Middle frontal gyrus (tissue), 1 donor: ENCODE measurements around the gene NUAK1.
"Not testable (repeated sequence)": the region's sequence is repeated elsewhere in the genome, so short reads cannot be mapped to it uniquely, and the experiment has no call there.

ENCODE experiments used
- DNase-seq: peaks from one replicate; pipeline ENCODE4 v3.0.0-alpha.2; 2015; ENCODE audit warnings: low spot score; ENCODE audit errors: extremely low spot score

NUAK1 gene

GRCh38 chr12:106034316-106034715 is 104.4 kb downstream of the NUAK1 start:
- DNase-seq = no peak

- no peak for DNase-seq
These were observed 105.5 kb downstream of the NUAK1 start for GRCh38 chr12:106033161-106033675.

- DNase-seq = no peak
These were observed 106.2 kb downstream of the NUAK1 start for GRCh38 chr12:106032623-106032925.

GRCh38 chr12:106031761-106032622 is 106.8 kb downstream of the NUAK1 start:
- DNase-seq = no peak

GRCh38 chr12:106030210-106031071 is 108.3 kb downstream of the NUAK1 start:
- DNase-seq = no peak

GRCh38 chr12:106029532-106029931 is 109.2 kb downstream of the NUAK1 start:
- DNase-seq = no peak

- no peak for DNase-seq
These were observed 110.8 kb downstream of the NUAK1 start for GRCh38 chr12:106027911-106028310.

GRCh38 chr12:106027286-106027685 is 111.5 kb downstream of the NUAK1 start:
- no peak for DNase-seq

- no peak for DNase-seq
These were observed 113.6 kb downstream of the NUAK1 start for GRCh38 chr12:106025129-106025528.

GRCh38 chr12:106023039-106023438 is 115.7 kb downstream of the NUAK1 start:
- DNase-seq = no peak

GRCh38 chr12:106022568-106023012 is 116.2 kb downstream of the NUAK1 start:
- no peak for DNase-seq

- DNase-seq = no peak
These were observed 117.2 kb downstream of the NUAK1 start for GRCh38 chr12:106021516-106021915.

- DNase-seq = no peak
These were observed 118.0 kb downstream of the NUAK1 start for GRCh38 chr12:106020736-106021135.

- DNase-seq = no peak
These were observed 119.6 kb downstream of the NUAK1 start for GRCh38 chr12:106019144-106019543.

- no peak for DNase-seq
These were observed 120.5 kb downstream of the NUAK1 start for GRCh38 chr12:106018286-106018685.

GRCh38 chr12:106016601-106017278 is 122.0 kb downstream of the NUAK1 start:
- DNase-seq = not testable (repeated sequence)

GRCh38 chr12:106015646-106016045 is 123.1 kb downstream of the NUAK1 start:
- DNase-seq = no peak

GRCh38 chr12:106013941-106014340 is 124.8 kb downstream of the NUAK1 start:
- DNase-seq = no peak
